ENCODE measurements around the gene CT45A9. TPM values are rescaled to one million over a fixed set of nuclear protein-coding genes. Genes with fewer than 3 reads are reported as not detected.
"Not testable (repeated sequence)": the region's sequence is repeated elsewhere in the genome, so short reads cannot be mapped to it uniquely, and the experiment has no call there.

CT45A9 gene
- total RNA-seq = not detected
- long read RNA-seq = 0 reads

GRCh38 chrX:135871712-135872111, at the start of gene CT45A9:
TSS of gene CT45A9 (minus strand) at chrX:135871812. CDS start at chrX:135868061, 3,751 bp downstream.
- H3K4me3 ChIP-seq; H3K4me1 ChIP-seq; H3K36me3 ChIP-seq; H3K27me3 ChIP-seq (ENCODE audit: low read depth); H3K27ac ChIP-seq; DNase-seq; ATAC-seq; intact Hi-C loops (cut with DNase I); H3K9me3 ChIP-seq: not testable (repeated sequence)

- H3K27me3 ChIP-seq (ENCODE audit: low read depth); intact Hi-C loops (cut with DNase I); H3K9me3 ChIP-seq; ATAC-seq; DNase-seq; H3K27ac ChIP-seq; H3K4me3 ChIP-seq; H3K36me3 ChIP-seq; H3K4me1 ChIP-seq: not testable (repeated sequence)
Measured at GRCh38 chrX:135920516-135920915, 48.9 kb upstream of the CT45A9 start.

- DNase-seq = no peak
- Histone ChIP-seq H3K9me3 (no peaks in the 10 kb centered on the region), H3K4me1 (no peaks in the 10 kb centered on the region), H3K27ac (no peak overlapping the region), H3K36me3 (no peaks in the 10 kb centered on the region), H3K4me3 (no peak overlapping the region), H3K27me3 (ENCODE audit: low read depth) (no peaks in the 10 kb centered on the region)
- no peak for TF ChIP-seq CTCF (IDR thresholded peaks at IDR 0.05)
- intact Hi-C loops (cut with DNase I) = no loop called here
- no peak for ATAC-seq
Measured at GRCh38 chrX:135914404-135914803, 42.8 kb upstream of the CT45A9 start.

GRCh38 chrX:135910251-135910650, 38.6 kb upstream of the CT45A9 start:
- Histone ChIP-seq H3K36me3 (no peaks in the 10 kb centered on the region), H3K27ac (no peak overlapping the region), H3K4me3 (no peak overlapping the region), H3K4me1 (no peaks in the 10 kb centered on the region), H3K9me3 (no peaks in the 10 kb centered on the region), H3K27me3 (ENCODE audit: low read depth) (no peaks in the 10 kb centered on the region)
- intact Hi-C loops (cut with DNase I) = no loop called here
- no peak for DNase-seq
- no peak for ATAC-seq
- TF ChIP-seq CTCF (IDR thresholded peaks at IDR 0.05) = no peak

- DNase-seq (no peak), ATAC-seq (no peak)
- Histone ChIP-seq H3K4me1 (no peaks in the 10 kb centered on the region), H3K27me3 (ENCODE audit: low read depth) (no peaks in the 10 kb centered on the region), H3K4me3 (no peak within 1 kb of the TSS), H3K27ac (no peak within 1 kb of the TSS), H3K9me3 (no peaks in the 10 kb centered on the region), H3K36me3 (no peaks in the 10 kb centered on the region)
- intact Hi-C loops (cut with DNase I) = no loop called here
- TF ChIP-seq CTCF (IDR thresholded peaks at IDR 0.05) = no peak
Measured at GRCh38 chrX:135893294-135893817, 21.7 kb upstream of the CT45A9 start, which contains the start of the genes CT45A10 and SAGE1. TSS of gene CT45A10 (minus strand) at chrX:135893444. CDS start at chrX:135885344, 8,100 bp downstream. TSS of gene SAGE1 (plus strand) at chrX:135893716. CDS start at chrX:135896243, 2,527 bp downstream.

GRCh38 chrX:135892781-135893180, 21.2 kb upstream of the CT45A9 start:
- no peaks in the 10 kb centered on the region for H3K36me3 ChIP-seq
- H3K4me1 ChIP-seq = no peaks in the 10 kb centered on the region
- DNase-seq (no peak), ATAC-seq (no peak)
- no peak for TF ChIP-seq CTCF (IDR thresholded peaks at IDR 0.05)
- H3K9me3 ChIP-seq = no peaks in the 10 kb centered on the region
- H3K27ac ChIP-seq = no peak overlapping the region
- intact Hi-C loops (cut with DNase I) = no loop called here
- H3K4me3 ChIP-seq = no peak overlapping the region
- H3K27me3 ChIP-seq (ENCODE audit: low read depth) = no peaks in the 10 kb centered on the region
